Neutrophil (primary cell): ENCODE data around the gene TSPAN11.

Experiments used
- H3K27ac ChIP-seq: fragments of 200-600 bp; sonication (generic); 2 replicates; pipeline ENCODE4 v1.5.1; 2016; ENCODE audit warnings: mild to moderate bottlenecking, moderate library complexity
- H3K27me3 ChIP-seq: fragments of 200-600 bp; sonication (generic); 2 replicates; pipeline ENCODE4 v1.6.0; 2016; ENCODE audit warnings: mild to moderate bottlenecking
- H3K36me3 ChIP-seq: fragments of 200-600 bp; sonication (generic); 2 replicates; pipeline ENCODE4 v1.5.1; 2017
- H3K4me1 ChIP-seq, 2 experiments: fragments of 200-600 bp in 1 of 2; sonication (generic) in 1 of 2; 1 replicate in 1 of 2; 2 replicates in 1 of 2; pipeline versions ENCODE4 v1.5.1 to v1.6.1; 2013 to 2016; ENCODE audit warnings: low read depth in 1 of 2, low read length in 1 of 2, mild to moderate bottlenecking in 1 of 2, moderate library complexity in 1 of 2; ENCODE audit not compliant: control insufficient read depth in 1 of 2, insufficient read depth in 1 of 2
- H3K4me3 ChIP-seq, 2 experiments: fragments of 200-600 bp in 1 of 2; sonication (generic) in 1 of 2; 1 replicate in 1 of 2; 2 replicates in 1 of 2; pipeline ENCODE4 v1.5.1; 2013 to 2016; ENCODE audit warnings: low read depth in 1 of 2, low read length in 1 of 2, mild to moderate bottlenecking in 1 of 2, moderate library complexity in 1 of 2
- H3K9me3 ChIP-seq: fragments of 200-600 bp; sonication (generic); 2 replicates; pipeline ENCODE4 v1.5.1; 2016
- CTCF ChIP-seq: fragments of 200-600 bp; sonication (generic); IDR thresholded peaks from 2 replicates; pipeline ENCODE4 v1.5.1; 2016; ENCODE audit warnings: antibody characterized with exemption

The TSPAN11 gene

DNA sequence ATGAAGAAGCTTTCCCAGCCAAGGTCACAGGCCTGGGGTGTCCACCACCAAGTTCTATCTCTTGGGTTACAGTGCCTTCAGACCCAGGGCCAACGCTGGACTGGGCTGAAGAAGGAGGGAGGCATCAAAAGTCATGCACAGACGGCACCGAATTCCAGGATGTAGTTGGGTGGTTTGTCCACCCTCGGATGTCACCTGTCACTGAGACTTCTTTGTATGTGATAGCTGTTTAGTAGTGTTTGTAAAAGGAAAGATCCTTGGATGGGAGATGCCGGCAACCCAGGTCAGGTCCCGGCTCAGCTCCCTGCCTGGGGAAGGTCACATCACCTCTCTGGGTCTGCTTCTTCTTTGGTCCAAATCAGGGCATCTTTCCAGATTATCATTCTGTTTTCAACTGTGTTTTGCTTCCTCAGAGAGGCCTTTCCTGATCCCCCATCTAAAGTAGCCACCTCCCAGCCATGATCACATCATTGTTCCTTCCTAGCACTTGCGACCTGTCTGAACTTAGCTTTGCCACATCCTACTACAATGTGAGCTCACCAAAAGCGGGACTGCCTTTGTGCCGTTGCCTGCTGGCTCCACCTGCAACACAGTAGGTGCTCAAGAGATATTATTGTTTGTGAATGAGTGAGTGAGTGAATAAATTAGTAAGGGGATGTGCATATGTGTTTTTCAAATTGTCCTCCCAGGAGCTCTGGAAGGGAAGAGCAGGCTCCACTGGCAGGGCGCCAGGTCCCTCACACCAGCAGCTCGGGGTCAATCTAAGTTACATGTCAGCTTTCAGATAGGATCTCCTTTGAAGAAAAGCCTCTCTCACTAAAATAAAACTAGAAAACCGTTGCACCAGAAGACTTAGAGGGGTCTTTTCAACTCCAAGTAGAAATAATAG is 2.1 kb downstream of the TSPAN11 start:
- TF ChIP-seq CTCF, result no peak
- Histone ChIP-seq H3K36me3 (no peaks in the 10 kb centered on the region), H3K4me1 (no peaks in the 10 kb centered on the region), H3K27ac (no peak overlapping the region), H3K4me3 (no peak overlapping the region), H3K9me3 (no peaks in the 10 kb centered on the region), H3K27me3 (peaks cover 72% of the 10 kb centered on the region)

DNA sequence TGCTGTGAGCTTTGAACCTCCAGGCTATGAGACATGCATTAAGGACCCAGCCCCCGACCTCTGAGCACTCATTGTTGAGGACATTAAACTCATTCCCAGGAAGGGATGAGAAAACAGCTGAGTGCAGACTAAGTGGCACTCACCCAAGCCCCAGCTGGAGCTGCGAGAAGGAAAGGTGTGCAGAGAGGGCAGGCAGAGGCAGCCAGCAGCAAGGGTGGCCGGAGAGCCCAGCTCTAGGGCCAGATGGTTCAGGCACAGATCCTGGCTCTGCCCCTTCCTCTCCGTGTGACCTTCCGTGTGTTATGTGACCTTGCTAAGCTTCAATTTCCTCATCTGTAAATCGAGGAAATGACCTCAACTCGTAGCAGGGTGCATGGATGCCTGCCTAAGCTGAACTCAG is 3.7 kb downstream of the TSPAN11 start:
- peaks cover 56% of the 10 kb centered on the region for H3K27me3 ChIP-seq
- no peaks in the 10 kb centered on the region for H3K4me1 ChIP-seq
- H3K4me3 ChIP-seq, result no peak overlapping the region
- H3K36me3 ChIP-seq, result no peaks in the 10 kb centered on the region
- no peak overlapping the region for H3K27ac ChIP-seq
- TF ChIP-seq CTCF, result no peak
- H3K9me3 ChIP-seq, result no peaks in the 10 kb centered on the region

GRCh38 chr12:30930641-30931040 is 4.1 kb downstream of the TSPAN11 start:
- Histone ChIP-seq H3K4me1 (no peaks in the 10 kb centered on the region), H3K27ac (no peak overlapping the region), H3K27me3 (peaks cover 52% of the 10 kb centered on the region), H3K36me3 (no peaks in the 10 kb centered on the region), H3K9me3 (no peaks in the 10 kb centered on the region), H3K4me3 (no peak overlapping the region)
- TF ChIP-seq CTCF, result no peak

DNA sequence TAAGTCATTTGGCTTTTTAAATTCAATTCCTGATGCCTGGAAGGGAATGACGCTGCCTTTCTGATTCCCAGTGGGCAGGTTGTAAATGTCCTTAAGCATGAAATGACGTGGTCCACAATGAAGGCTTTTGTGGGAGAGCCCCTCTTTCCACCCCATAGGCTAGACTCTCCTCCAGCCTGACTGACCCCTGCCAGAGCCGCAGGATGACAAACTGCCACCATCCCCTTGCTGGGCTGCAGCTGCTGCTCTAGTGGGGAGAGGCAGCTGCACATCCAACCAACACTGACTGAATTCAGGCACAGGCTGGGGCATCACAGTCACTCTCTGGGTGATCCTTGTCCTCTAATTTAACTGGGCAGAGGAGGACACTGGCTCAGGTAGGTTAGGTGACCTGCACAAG is 6.3 kb downstream of the TSPAN11 start:
- Histone ChIP-seq H3K4me3 (no peak overlapping the region), H3K4me1 (no peaks in the 10 kb centered on the region), H3K36me3 (no peaks in the 10 kb centered on the region), H3K9me3 (no peaks in the 10 kb centered on the region), H3K27me3 (peaks cover 29% of the 10 kb centered on the region), H3K27ac (no peak overlapping the region)
- TF ChIP-seq CTCF, result no peak

DNA sequence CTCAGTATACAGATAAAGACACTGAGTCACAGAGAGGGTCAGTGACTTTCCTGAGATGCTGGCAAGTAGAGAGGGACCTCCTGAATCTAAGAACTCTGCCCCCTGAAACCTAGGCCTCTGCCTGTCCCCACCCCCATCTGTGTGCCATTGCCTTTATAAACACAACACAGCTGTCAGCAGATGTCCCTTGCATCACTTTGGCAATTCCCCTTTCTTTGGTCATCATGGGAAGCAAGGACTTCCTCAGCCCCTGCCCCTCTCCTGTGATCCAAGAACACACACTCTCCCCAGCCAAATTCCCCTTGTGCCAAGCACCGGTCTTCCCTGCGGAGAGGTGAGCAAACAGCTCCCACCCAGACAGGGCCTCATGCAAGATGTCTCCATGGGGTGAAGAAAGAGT is 8.3 kb downstream of the TSPAN11 start:
- TF ChIP-seq CTCF, result no peak
- Histone ChIP-seq H3K27ac (no peak overlapping the region), H3K9me3 (no peaks in the 10 kb centered on the region), H3K4me1 (no peaks in the 10 kb centered on the region), H3K4me3 (no peak overlapping the region), H3K36me3 (no peaks in the 10 kb centered on the region), H3K27me3 (peaks cover 10% of the 10 kb centered on the region)
